CD4-positive, alpha-beta T cell treated with Interleukin-21 for 1 hour (primary cell): Measurements from ENCODE around the gene PPP1R14B.
"Not testable (repeated sequence)": the region's sequence is repeated elsewhere in the genome, so short reads cannot be mapped to it uniquely, and the experiment has no call there.

Source experiments
- DNase-seq: peaks from one replicate; pipeline ENCODE4 v3.0.0-alpha.2; 2020

PPP1R14B gene

DNA sequence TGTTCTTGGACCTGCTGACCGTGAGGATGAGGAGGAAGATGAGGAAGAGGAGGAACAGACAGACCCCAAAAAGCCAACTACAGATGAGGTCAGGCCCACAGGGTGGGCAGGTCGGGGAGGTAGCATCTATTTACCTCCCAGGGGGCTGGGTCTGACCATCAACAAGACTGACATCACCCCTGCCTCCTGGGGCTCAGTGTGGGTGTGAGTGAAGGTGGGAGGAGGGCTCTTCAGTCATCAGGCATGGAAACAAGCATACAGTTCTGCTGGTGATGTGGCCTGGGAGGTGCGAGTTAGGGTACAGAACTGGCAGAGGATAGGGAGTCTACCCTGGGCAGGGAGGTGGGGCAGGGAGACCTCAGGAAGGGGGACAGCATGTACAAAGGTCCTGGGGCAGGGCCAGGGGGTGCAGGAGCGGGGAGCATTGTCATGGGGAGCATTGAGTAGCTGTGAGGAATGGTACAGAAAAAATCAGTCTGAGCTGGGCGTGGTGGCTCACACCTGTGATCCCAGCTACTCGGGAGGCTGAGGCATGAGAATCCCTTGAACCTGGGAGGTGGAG, 13.5 kb upstream of the PPP1R14B start:
- DNase-seq = no peak

DNA sequence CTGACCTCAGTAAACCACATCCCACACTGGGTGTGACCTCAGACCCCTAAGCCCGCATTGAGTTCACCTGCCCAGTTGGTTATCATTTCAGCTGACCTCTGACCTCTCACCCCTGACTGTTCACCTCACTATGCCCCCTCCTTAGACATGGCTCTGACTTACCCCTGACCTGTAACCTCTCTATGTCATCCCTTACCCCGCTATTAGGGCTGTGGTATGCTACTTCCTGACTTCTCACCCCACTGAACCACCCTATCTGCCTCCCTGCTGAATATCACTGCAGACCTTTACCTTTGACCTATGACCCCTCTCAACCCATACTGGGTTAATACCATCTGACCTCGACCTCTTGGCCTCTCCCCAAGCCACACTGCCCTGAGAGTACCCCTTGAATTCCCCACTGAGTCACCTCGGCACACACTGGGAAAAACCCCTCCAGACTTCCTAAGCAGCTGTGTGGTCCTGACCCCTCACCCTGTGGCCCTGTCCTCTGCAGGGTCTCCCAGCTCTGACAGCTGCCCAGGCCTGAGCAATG, 12.9 kb upstream of the PPP1R14B start:
- no peak for DNase-seq

DNA sequence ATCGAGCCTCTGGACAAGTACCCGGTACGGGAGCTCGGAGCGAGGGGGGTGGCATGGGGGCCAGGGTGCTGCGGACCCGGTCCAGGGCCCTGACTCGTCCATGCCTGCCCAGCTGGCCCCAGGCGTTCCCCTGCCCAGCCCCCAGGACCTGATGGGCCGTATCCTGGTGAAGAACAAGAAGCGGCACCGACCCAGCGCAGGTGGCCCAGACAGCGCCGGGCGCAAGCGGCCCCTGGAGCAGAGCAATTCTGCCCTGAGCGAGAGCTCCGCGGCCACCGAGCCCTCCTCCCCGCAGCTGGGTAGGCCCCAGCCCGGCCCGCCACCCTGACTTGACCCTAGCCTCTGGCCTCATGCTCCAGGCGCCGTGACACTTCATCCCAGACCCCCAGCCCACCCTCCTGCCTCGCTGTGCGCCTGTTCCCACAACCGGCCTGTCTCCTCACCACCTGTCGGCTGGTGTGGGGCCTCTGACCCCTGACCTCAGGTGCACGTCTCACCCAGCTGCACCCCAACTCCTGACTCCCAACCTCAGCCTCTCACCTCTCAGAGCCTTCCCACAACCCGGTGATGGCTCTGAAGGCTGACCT, 12.3 kb upstream of the PPP1R14B start:
- DNase-seq = no peak

DNA sequence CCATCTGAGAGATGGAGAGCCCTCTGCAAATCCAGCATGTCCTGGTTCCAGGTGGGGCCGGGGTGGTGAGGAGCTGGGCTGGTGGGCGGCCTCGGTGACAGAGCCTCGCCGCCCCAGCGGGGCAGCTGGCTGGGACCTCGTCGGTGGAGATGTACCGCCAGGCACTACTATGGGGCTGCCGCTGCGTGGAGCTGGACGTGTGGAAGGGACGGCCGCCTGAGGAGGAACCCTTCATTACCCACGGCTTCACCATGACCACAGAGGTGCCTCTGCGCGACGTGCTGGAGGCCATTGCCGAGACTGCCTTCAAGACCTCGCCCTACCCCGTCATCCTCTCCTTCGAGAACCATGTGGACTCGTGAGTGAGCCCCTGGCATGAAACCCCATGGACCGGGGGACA, 11.6 kb upstream of the PPP1R14B start:
- DNase-seq = no peak

DNA sequence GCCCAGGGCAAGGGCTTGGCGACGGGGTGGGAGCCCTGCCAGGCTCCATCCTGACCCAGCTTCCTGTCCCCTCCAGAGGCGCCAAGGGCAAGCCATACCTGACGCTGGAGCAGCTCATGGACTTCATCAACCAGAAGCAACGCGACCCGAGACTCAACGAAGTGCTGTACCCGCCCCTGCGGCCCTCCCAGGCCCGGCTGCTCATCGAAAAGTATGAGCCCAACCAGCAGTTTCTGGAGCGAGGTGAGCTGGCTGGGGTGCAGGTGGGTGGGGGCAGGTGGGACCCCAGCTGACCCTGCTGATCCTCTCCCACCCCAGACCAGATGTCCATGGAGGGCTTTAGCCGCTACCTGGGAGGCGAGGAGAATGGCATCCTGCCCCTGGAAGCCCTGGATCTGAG, 9.6 kb upstream of the PPP1R14B start:
- no peak for DNase-seq

DNA sequence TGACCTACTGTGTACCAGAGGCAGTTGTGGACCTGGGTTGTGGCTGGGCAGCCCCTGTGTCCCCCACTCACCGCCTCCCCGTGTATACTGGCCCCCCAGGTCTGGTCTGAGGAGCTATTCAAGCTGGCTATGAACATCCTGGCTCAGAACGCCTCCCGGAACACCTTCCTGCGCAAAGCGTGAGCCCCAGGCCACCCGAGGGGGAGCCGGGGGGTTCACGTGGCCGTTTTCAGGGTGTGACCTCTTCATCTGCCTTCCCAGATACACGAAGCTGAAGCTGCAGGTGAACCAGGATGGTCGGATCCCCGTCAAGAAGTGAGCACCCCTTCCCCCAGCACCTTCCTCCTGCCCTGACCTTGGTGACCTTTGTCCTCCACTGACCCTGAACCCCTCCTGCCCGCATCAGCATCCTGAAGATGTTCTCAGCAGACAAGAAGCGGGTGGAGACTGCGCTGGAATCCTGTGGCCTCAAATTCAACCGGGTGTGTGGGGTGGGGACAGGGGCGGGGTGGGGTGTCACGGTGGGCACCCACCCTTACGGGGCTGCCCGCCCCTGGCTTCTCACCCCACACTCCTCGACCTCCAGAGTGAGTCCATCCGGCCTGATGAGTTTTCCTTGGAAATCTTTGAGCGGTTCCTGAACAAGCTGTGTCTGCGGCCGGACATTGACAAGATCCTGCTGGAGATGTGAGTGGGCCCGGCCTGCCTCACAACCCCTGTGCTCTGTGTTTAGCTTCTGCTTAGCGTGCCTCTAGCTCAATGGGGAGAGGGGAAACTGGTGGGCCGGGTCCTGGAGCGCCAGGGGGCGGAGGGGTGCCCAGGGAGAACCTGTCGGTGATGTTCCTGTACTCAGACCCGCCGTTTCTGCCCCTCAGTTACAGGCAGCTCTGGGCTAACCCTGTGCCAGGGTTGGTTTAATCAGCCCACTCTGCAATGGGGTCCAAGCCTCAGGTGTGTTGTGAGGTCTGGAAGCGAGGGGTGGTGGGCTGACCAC, 8.7 kb upstream of the PPP1R14B start:
- DNase-seq = no peak

DNA sequence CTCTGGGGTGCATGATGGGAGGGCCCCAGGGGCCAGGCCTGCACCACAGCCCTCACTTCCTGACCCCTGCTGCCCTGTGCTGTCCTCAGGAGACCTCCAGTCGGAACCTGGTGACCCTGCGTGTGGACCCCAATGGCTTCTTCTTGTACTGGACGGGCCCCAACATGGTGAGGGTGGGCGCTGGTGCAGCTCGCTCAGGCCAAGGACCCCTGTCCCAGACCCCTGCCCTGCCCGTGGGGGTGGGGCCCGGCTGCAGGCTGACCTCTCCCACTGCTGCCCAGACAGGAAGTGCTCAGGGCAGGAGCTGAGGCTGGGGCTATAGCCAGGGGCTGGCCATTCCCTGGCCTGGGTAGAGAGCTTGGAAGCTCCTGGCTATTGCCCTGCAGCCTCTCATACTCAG, 7.6 kb upstream of the PPP1R14B start:
- no peak for DNase-seq

DNA sequence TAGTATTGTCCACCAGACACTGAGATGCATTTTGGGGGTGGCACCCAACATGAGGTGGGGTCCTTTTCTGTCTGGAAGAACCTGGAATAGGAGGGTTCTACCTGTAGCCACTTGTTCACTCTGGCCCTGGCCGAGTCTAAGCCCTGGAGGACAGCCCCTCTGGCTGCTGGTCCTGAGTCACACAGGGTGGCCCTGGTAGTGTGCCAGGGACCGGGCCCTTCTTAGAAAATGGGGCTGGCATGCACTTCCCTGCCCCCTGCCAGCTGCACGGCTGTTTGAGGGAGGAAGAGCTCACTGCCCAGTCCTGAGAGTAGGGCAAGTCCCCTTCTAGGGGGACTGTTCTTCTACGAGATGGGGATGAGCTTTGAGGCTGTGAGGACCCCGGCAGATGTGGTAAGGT, 6.7 kb upstream of the PPP1R14B start:
- no peak for DNase-seq

DNA sequence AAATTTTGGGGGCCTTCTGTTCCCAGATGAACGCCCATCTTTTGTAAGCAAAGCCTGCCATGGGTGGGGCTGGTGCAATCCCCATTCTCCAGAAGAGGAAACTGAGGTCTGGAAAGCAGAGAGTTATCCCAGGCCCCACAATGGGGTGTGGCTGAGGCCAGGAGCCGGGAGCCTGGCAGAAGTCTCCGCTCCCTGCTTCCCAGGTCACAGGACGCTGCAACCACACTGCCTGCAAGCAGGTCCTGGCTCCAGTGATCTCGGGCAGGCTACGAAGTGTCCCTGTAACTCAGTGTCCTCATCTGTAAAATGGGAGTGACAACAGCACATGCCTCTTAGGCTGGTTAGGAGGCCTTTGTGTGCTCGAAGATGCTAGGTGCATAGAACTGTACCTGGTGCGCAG, 6.3 kb upstream of the PPP1R14B start:
- no peak for DNase-seq

DNA sequence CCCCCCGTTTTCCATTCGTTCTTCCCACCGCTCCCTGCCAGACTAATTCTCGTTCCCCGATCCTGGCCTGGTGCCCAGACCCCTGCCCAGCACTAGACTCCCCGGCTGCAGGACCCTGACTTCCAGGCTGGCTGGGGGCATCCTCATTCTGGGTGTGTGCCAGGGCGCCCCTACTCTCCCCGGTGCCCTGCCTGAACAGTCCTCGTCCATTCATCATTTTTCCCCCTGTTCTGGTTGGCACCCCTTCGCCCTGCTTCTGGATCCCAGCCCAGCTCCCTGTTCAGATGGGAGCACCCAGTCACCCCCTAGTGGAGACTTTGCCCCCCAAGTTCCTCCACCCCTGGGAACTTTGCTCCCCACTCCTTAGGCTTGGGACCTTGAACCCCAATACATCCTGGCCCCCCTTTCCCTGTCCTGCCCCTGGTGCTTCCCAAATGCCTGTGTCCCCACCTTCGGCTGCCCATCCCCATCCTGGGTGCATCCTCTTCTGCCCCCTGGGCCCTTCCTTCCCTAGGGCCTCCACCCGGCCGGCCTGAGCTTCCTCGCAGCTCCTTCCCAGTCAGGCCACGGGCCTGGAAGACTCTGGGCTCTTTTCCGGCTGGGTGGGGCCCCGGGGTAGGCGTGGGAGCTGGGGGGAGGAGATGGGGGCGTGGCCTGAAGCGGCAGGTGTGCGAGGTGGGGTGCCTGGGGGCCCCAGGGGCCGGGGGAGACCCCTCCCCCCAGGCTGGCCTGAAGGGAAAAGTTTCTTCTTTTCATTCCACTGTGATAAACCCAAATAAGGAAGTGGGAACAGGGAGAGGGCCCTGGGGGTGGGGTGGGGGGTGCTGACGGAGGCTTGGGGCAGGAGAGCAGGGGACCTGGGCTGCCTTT, 5.5 kb upstream of the PPP1R14B start:
- no peak for DNase-seq

DNA sequence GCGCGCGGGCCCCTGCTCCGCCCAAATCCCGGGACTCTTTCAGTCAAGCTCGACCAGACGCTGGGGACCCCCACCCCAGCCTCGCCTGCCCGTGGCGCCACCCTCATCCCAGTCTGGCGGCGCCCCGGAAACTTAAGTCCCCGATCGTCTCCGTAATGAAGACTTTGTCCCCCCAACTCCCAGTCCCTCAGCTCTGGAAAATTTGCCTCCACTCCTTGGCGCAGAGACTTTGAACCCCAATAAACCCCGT, 4.9 kb upstream of the PPP1R14B start:
- no peak for DNase-seq

DNA sequence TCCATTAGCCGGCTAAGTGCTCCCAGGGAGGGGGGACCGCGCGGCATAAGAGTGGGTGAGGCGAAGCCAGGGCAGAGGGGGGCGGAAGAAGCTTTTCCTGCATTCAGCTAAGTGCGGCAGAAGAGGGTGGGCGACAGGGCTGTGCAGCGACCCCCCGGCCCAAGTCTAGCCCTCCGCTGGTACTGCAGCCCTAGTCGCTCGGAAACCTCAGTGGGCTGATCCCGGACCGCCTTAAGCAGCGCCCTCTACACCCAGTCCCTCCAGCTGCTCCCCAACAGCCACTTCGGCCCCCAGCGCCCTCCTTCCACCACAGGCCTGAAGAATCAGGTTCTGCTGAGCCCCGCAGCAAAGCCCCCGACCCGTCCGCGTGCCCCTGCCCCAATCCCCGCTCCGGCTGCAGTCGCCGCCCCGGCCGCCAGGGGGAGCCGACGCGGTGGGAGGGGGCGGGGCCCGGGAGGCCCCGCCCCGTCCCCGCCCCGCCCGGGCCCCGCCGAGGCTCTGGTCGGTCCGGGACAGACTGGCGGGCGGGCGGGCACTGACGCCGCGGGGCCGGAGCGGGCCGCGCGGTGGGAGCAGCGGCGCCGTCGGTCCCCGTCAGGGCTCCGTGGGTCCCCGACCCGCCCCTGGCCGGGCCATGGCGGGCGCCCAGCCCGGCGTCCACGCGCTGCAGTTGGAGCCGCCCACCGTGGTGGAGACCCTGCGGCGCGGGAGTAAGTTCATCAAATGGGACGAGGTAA, 4.4 kb upstream of the PPP1R14B start, which contains the start of gene PLCB3:
Gene PLCB3 (plus strand): TSS at position 515 of the 737 bp plus-strand sequence. CDS start 120 bp downstream, at position 635.
- DNase-seq = peak; percentile 69

DNA sequence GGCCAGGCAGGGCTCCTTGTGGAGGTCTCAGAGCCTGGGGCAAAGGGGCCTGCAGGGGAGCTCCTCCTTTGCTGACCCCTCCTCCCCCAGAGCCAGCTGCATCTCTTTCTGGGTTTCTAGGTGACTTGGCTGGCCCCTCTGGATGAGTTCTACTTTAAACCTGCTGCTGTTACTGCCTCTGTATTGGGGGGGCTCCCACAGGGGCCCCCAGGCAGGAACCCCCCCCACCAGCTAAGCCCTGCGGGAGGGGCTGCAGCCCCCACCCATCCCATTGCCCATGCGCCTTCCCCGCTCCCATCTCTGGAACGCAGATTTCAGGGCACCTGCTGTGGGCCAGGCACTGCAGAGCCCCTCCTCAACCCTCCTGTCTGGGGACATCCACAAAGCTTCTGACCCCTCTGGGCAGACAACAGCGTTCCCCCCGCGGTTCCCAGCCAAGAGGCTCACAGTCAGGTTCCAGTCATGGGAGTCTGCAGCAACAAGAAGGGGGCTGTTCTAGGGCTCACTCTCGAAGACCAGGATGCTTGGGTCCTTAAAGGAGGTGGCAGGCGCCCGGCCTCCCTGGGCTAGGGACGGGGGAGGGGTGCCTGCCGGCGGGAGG, 3.8 kb upstream of the PPP1R14B start:
- DNase-seq = no peak

DNA sequence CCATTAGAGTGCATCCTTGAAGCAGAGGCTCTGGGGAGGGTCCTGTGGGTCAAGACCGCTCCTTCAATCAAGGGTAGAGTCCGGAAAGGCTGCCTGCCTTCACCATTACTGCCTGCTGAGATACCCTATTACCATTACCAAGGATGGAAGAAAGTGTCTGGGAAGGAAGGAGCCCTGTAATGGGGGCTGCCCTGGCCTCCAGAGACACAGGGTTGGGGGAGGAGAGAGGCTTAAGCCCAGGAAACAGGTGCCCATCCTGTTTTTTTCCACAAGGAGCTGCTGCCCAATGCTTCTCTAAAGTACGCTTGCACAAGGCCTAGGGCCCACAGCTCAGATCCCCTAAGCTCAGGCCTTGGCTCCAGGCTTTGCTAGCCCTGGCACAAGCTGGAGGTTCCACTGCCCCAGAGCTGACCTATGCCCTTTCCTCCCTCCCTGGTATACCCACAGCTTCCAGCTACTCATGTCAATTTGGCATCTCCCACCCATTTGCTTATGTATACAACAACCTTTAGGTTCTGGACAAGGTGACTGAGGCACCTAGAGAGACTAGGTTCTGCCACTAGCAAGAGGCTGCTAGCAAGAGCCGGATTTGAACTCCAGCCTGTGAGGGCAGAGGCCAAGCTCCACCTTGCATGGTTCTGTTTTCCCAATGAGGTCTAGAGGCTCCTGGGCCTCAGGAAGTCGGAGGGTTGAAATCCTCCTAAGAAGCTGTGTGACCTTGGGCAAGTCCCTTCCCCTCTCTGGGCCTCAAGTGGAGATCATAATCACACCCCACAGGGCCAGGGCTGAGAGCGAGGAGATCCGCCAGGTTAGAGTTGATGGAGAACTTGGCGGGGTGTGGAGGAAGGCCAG, 3.0 kb upstream of the PPP1R14B start:
- DNase-seq = no peak

DNA sequence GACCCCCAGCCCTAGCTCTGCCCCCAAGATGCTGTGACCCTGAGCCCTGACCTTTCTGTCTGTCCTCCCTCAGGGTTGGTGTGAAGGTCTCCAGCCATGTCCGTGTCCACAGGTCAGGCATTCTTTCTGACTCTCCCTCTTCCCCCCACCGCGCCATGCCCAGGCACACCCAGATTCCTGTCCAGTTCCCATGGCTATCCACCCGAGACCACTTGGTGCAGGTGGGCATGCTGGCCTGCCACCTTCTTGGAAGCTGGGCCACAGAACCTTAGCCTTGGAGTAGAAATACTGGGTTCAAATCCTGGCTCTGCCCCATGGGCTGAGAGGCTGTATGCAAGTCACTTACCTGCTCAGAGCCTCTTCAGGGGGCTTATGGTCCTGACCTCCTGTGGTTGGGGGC, 2.3 kb upstream of the PPP1R14B start:
- no peak for DNase-seq

DNA sequence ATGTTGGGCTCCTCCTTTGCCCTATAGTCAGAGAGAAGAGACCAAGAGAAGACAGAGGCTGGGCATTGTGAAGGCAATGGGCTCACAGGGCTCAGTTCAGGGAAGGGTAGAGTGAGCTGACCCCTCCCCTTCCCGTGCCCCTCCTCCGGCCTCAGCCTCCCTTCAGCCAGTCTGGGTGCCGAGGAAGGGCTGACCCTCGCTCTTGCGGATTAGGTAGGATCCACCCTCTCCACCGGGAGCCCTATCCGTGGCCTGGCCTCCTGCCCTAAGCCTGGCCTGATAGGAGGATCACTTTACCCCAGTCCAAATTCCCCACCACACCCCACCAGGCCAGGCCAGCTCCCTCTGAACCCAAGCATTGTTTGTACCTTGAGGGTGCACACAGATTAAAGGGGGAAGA, 1.8 kb upstream of the PPP1R14B start:
- no peak for DNase-seq

DNA sequence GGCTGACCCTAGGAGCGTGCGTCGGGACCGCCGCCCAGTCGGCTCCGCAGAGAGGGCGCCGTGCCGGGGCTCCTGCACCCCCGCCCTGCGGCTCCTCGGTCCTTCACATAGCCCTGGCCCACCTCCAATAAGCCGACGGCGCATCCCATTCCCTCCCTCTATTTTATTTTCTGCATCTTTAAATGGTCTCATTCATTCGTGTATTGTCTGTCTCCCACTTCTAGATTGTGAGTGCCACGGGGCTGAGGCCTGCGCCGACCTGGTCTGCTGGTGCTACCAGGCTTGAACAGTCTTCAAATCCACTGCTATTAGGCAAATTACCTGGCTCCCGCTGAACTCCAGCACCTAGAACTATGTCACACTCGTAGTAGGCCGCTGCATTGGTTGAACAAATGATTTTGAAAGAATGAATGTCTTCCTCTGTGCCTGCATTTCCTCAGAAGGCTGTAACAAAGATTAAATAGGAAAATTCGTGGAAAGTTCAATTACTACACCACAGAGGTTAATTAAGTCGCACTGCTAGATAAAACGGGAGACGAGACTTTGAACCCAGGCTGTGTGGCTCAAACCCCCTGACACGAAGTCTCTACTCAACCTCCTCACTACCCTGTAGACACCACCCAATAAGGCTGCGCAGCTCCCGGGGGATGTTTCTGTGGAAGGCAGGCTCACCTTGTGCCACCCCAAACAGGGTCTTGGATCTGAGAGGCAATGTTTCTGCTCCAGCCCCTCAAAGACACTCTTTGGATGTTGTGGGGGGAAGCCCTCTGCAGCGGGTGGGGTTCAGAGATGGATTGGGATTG, 1.2 kb upstream of the PPP1R14B start:
- no peak for DNase-seq

DNA sequence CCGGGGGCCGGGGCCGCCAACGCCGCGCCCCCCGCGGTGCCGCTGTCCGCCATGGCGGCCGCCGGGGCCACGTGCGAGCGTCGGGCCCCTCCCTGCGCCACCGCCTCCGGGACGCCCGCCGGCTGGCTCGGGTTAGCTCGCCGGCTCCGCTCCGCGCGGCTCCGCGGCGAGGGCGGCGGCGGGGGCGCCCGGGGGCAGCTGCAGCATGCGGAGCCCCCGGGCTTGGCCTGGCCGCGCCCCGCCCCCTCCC, 197 bp downstream of the PPP1R14B start:
- DNase-seq = not testable (repeated sequence)

DNA sequence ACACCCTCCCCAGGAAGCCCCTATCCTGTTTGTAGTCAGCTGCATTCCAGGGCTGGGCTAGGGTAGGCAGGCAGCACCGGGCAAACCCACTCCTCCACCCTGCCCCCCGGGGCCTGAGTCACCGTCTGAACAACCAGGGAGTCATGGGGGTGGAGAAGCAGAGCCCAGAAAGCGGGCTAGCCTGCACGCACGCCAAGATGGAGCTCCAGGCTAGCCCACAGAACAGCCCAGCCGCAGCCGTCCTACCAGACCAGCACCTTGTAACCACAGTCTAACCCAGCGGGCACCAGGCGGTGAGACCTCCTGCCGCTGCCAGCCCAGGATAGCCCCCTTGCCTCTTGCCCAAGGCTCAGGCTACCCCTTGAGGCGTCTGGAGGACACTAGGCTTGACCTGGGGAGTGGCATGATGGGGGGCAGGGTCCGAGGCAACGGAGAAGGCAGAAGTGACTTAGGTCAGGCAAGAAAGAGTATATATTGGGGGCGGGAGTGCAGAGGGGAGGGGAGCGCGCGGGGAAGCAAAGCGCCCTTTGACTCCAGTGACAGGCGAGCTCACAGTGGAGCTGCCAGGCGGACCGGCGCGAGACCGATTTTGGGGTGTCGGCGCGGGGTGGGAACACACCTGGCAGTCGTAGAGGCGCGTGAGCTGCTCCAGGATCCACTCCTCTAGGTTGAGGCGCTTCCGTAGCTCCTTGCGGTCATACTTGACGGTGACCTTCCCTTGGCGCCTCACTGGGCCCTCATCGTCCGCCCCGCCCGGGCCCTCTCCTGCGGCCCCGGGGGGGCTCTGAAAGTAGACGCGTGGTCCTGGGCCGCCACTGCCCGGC, 734 bp downstream of the PPP1R14B start:
- DNase-seq = peak; percentile 61
